ENCODE data around the gene BSND. TPM values are rescaled to one million over a fixed set of nuclear protein-coding genes. Genes with fewer than 3 reads are reported as not detected.

The BSND gene
- total RNA-seq, 1 donor from 2014 or later = not detected

- no peak for DNase-seq (ENCODE audit: extremely low spot score, unreplicated experiment)
- H3K27ac Mint-ChIP-seq = no peak overlapping the region
These were observed 60.8 kb downstream of the BSND start for GRCh38 chr1:55059302-55060132.

GRCh38 chr1:55060133-55060999, 61.6 kb downstream of the BSND start:
- Mint-ChIP-seq H3K4me3 (no peak overlapping the region), H3K36me3 (no peaks in the 10 kb centered on the region), H3K4me1 (ENCODE audit: unreplicated experiment) (no peaks in the 10 kb centered on the region), H3K27ac (no peak overlapping the region), H3K27me3 (no peaks in the 10 kb centered on the region), H3K9me3 (no peaks in the 10 kb centered on the region)
- TF ChIP-seq CTCF (conservative IDR thresholded peaks at IDR 0.05) = no peak
- no peak for DNase-seq (ENCODE audit: extremely low spot score, unreplicated experiment)

More at GRCh38 chr1:55059302-55060132, 60.8 kb downstream of the BSND start:
- Mint-ChIP-seq H3K4me3 (no peak overlapping the region), H3K27me3 (no peaks in the 10 kb centered on the region), H3K4me1 (ENCODE audit: unreplicated experiment) (no peaks in the 10 kb centered on the region), H3K36me3 (no peaks in the 10 kb centered on the region), H3K9me3 (no peaks in the 10 kb centered on the region)
- no peak for TF ChIP-seq CTCF (conservative IDR thresholded peaks at IDR 0.05)

GRCh38 chr1:55061000-55061705, 62.4 kb downstream of the BSND start:
- no peak for TF ChIP-seq CTCF (conservative IDR thresholded peaks at IDR 0.05)
- no peaks in the 10 kb centered on the region for H3K9me3 Mint-ChIP-seq
- no peak overlapping the region for H3K27ac Mint-ChIP-seq
- no peak overlapping the region for H3K4me3 Mint-ChIP-seq
- no peak for DNase-seq (ENCODE audit: extremely low spot score, unreplicated experiment)
- no peaks in the 10 kb centered on the region for H3K27me3 Mint-ChIP-seq
- H3K4me1 Mint-ChIP-seq (ENCODE audit: unreplicated experiment) = no peaks in the 10 kb centered on the region
- H3K36me3 Mint-ChIP-seq = peaks cover 7% of the 10 kb centered on the region

Other genes with a start within 250 kb of the BSND start
- 9.5 and 10.2 TPM in 2 replicates for gene PARS2, start 234.4 kb upstream of the BSND start, total RNA-seq (ENCODE audit: low replicate concordance)
- gene TTC22, start 197.6 kb upstream of the BSND start, total RNA-seq (ENCODE audit: low replicate concordance) = 7.0 and 12.4 TPM in 2 replicates
- 119 and 149 TPM in 2 replicates for gene DHCR24, start 111.7 kb upstream of the BSND start, total RNA-seq (ENCODE audit: low replicate concordance)
- gene TMEM61, start 18.3 kb upstream of the BSND start, total RNA-seq (ENCODE audit: low replicate concordance) = 2.9 and 3.8 TPM in 2 replicates
- 9.5 and 15.3 TPM in 2 replicates for gene PCSK9, start 40.6 kb downstream of the BSND start, total RNA-seq (ENCODE audit: low replicate concordance)
- 35.3 and 44.5 TPM in 2 replicates for gene USP24, start 216.4 kb downstream of the BSND start, total RNA-seq (ENCODE audit: low replicate concordance)